ENCODE data around the gene FOXR1. TPM values are rescaled to one million over a fixed set of nuclear protein-coding genes. Genes with fewer than 3 reads are reported as not detected.

FOXR1 gene
- total and polyA plus RNA-seq, 2 of the 8 experiments (the other 6 are each of a cell fraction or from before 2014, with no cell fraction given), result not detected

DNA sequence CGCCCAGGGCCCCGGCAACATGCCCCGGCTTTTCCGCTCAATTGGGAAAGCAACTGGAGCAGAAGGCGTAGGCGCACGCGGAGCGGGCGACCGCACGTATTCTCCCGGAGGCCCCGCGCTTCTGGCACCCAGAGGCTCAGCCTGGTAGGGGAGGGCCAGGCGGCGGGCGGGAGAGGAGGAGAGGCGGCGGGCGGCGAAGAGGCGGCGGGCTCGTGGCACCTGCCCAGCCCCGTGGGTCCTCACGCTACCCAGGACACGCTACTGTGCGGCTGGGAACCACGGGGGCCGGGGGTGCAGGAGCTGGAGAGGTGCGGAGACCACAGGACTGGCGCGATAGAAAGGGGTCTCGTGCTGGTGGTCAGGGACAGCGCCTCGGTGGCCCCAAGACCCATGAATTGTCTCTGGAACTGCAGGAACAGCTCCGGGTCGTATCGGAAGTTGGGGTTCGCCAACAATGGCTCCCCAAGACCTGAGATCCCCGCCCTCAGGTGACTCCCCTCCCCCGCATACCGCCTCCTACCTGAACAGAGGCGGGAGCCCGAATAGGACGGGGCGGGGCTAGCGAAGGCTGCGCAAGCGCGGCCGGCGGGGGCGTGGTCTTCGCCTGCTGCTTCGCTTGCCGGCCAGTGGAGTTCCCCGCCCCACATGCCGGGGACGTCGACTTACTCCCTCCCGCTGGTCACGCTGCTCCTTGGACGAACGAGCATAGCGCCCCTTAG is 58.9 kb downstream of the FOXR1 start, which contains the start of gene SLC37A4:
Gene SLC37A4, minus strand, starts transcription at position 549 of the 719 bp plus-strand sequence.
- POLR2A ChIA-PET (ENCODE audit: partially characterized antibody), result interaction anchor here (1.1 to 9.7 kb wide), 10 partner anchors 11 to 240 kb away, joined by 3 to 224 read pairs (median 5); partner anchors contain the start of genes DDX6, DPAGT1, HYOU1 and RPS25
- CTCF ChIA-PET (ENCODE audit: partially characterized antibody), result interaction anchor here (0.9 to 3.1 kb wide), 9 partner anchors 9 to 53 kb away, joined by 3 to 12 read pairs (median 3); partner anchors contain the start of genes HYOU1, RPS25, TRAPPC4 and VPS11
- 3% methylated on average over 58 of the region's 67 CpGs; no CpG with 5 or more reads in 1 of the 2 experiments for WGBS, 2 experiments (ENCODE audit: extremely low coverage in 1 of 2, insufficient coverage in 1 of 2, insufficient read length in 1 of 2, insufficient replicate concordance in 2 of 2, low coverage in 1 of 2, low lambda C conversion rate in 2 of 2, missing lambda C conversion rate in 1 of 2)
- TF ChIP-seq TCF12 (IDR thresholded peaks at IDR 0.05; ENCODE audit: low read depth, low read length) (no peak), FOSL1 (IDR thresholded peaks at IDR 0.05; ENCODE audit: insufficient read depth, low read depth, low read length) (no peak), BRCA1 (IDR thresholded peaks at IDR 0.05; ENCODE audit: low read depth, low read length) (no peak; the same call in 1 of the 2 replicates), MAX (IDR thresholded peaks at IDR 0.05) (peak; percentile 98), CEBPB (IDR thresholded peaks at IDR 0.05; ENCODE audit: low read depth, low read length) (0 out of 2 replicates have a peak, but pooled peaks have one; percentile 20), TAF1 (IDR thresholded peaks at IDR 0.05; ENCODE audit: low read depth, low read length) (peak; percentile 59), CREB1 (IDR thresholded peaks at IDR 0.05) (peak; percentile 78), NRF1 (IDR thresholded peaks at IDR 0.05; ENCODE audit: low read depth, low read length) (peak; percentile 93), ZNF274 (IDR thresholded peaks at IDR 0.05; ENCODE audit: borderline replicate concordance, extremely low read depth, low read length) (no peak), SP4 (IDR thresholded peaks at IDR 0.05; ENCODE audit: low read length) (peak; percentile 92), ASH2L (IDR thresholded peaks at IDR 0.05; ENCODE audit: low read length) (peak; percentile 67), RXRA (IDR thresholded peaks at IDR 0.05; ENCODE audit: insufficient read depth, low read depth, low read length) (no peak)

More for the DNA sequence above, 58.9 kb downstream of the FOXR1 start, which contains the start of gene SLC37A4:
- H3K27me3 ChIP-seq (replicated peaks in 1 of 4; ENCODE audit: control insufficient read depth in 3 of 4, extremely low read depth in 1 of 4, insufficient read depth in 3 of 4, low read length in 3 of 4), result no peaks in the 10 kb centered on the region
- peaks cover 3 to 31% (median 11%) of the 10 kb centered on the region in 4 experiments; a peak in 7 of 8 replicates for H3K36me3 ChIP-seq (ENCODE audit: control insufficient read depth in 2 of 4, insufficient read depth in 4 of 4, low read length in 3 of 4)
- H4K20me1 ChIP-seq (replicated peaks in 1 of 2; ENCODE audit: control insufficient read depth in 1 of 2, insufficient read depth in 2 of 2, low read length in 2 of 2), result peaks cover 3 to 13% of the 10 kb centered on the region in 2 experiments
- peak within 1 kb of the TSS; percentile 97 for H3K4ac ChIP-seq (replicated peaks; ENCODE audit: insufficient read length, low read depth, low read length)
- H3K79me2 ChIP-seq (ENCODE audit: control insufficient read depth in 1 of 2, insufficient read depth in 2 of 2, low read length in 2 of 2), result peaks cover 0 to 19% of the 10 kb centered on the region in 2 experiments; a peak in 1 of 4 replicates
- H2BK15ac ChIP-seq (ENCODE audit: low read length), result 0 out of 2 replicates have a peak within 1 kb of the TSS, but pooled peaks have one; percentile 65
- no peak within 1 kb of the TSS for H3K23ac ChIP-seq (ENCODE audit: insufficient read length)
- H3K14ac ChIP-seq (ENCODE audit: insufficient read length), result no peak within 1 kb of the TSS
- H4K8ac ChIP-seq (ENCODE audit: extremely low read depth, insufficient read depth, low read length), result peak within 1 kb of the TSS; percentile 75; the same call in 1 of the 2 replicates
- H3K79me1 ChIP-seq (ENCODE audit: low read depth, low read length), result peaks cover 15% of the 10 kb centered on the region; the same call in 1 of the 2 replicates
- H2BK20ac ChIP-seq (ENCODE audit: low read length), result no peak within 1 kb of the TSS
- peaks cover 6 to 13% (median 10%) of the 10 kb centered on the region in 4 experiments for H3K4me1 ChIP-seq (replicated peaks in 1 of 4; ENCODE audit: control insufficient read depth in 3 of 4, insufficient read depth in 4 of 4, low read length in 3 of 4)
- DNase-seq (ENCODE audit: low read depth in 1 of 2, low spot score in 2 of 2) (peak; percentile 98 to 100), FAIRE-seq (no peak)
- H4K91ac ChIP-seq (replicated peaks; ENCODE audit: insufficient read length, low read length), result peak within 1 kb of the TSS; percentile 94
- H3K27ac ChIP-seq (ENCODE audit: low read depth, low read length), result peak within 1 kb of the TSS; percentile 89
- H2BK120ac ChIP-seq (replicated peaks; ENCODE audit: low read depth, low read length), result no peak within 1 kb of the TSS
- H2AK5ac ChIP-seq (ENCODE audit: low read depth, low read length), result no peak within 1 kb of the TSS
- H3K23me2 ChIP-seq (ENCODE audit: low read depth, low read length), result peaks cover 7% of the 10 kb centered on the region; the same call in 1 of the 2 replicates
- peak within 1 kb of the TSS; percentile 56 to 98 (median 92) for H3K9ac ChIP-seq (replicated peaks in 1 of 4; ENCODE audit: extremely low read depth in 1 of 4, low read depth in 3 of 4, low read length in 3 of 4)
- peak within 1 kb of the TSS; percentile 91 for H3K18ac ChIP-seq (ENCODE audit: extremely low read depth, low read length)
- H4K5ac ChIP-seq (ENCODE audit: insufficient read length, low read depth, low read length), result peak within 1 kb of the TSS; percentile 96
- H2AFZ ChIP-seq (ENCODE audit: low read length), result peak within 1 kb of the TSS; percentile 78; the same call in 1 of the 2 replicates
- peak within 1 kb of the TSS; percentile 64 to 84 (median 74) for H3K4me3 ChIP-seq (ENCODE audit: extremely low read depth in 1 of 4, insufficient read depth in 2 of 4, low read depth in 3 of 4, low read length in 4 of 4)
- H3K56ac ChIP-seq (replicated peaks; ENCODE audit: insufficient read length, low read depth, low read length), result peak within 1 kb of the TSS; percentile 93
- peak within 1 kb of the TSS; percentile 98 for H2BK5ac ChIP-seq (ENCODE audit: low read depth, low read length)
- peak within 1 kb of the TSS; percentile 81 to 82 for H3K4me2 ChIP-seq (ENCODE audit: insufficient read depth in 1 of 2, low read depth in 2 of 2, low read length in 2 of 2)
- no peaks in the 10 kb centered on the region for H3K9me3 ChIP-seq (ENCODE audit: insufficient read depth in 2 of 2, low read depth in 1 of 2, low read length in 1 of 2)
- 0 out of 2 replicates have a peak within 1 kb of the TSS, but pooled peaks have one; percentile 19 for H2BK12ac ChIP-seq (ENCODE audit: low read depth, low read length)

All from H1 (cell line).